ENCODE data around the gene IGF2R. TPM values are rescaled to one million over a fixed set of nuclear protein-coding genes. Genes with fewer than 3 reads are reported as not detected.
"Not testable (repeated sequence)": the region's sequence is repeated elsewhere in the genome, so short reads cannot be mapped to it uniquely, and the experiment has no call there.

The IGF2R gene, protein sequence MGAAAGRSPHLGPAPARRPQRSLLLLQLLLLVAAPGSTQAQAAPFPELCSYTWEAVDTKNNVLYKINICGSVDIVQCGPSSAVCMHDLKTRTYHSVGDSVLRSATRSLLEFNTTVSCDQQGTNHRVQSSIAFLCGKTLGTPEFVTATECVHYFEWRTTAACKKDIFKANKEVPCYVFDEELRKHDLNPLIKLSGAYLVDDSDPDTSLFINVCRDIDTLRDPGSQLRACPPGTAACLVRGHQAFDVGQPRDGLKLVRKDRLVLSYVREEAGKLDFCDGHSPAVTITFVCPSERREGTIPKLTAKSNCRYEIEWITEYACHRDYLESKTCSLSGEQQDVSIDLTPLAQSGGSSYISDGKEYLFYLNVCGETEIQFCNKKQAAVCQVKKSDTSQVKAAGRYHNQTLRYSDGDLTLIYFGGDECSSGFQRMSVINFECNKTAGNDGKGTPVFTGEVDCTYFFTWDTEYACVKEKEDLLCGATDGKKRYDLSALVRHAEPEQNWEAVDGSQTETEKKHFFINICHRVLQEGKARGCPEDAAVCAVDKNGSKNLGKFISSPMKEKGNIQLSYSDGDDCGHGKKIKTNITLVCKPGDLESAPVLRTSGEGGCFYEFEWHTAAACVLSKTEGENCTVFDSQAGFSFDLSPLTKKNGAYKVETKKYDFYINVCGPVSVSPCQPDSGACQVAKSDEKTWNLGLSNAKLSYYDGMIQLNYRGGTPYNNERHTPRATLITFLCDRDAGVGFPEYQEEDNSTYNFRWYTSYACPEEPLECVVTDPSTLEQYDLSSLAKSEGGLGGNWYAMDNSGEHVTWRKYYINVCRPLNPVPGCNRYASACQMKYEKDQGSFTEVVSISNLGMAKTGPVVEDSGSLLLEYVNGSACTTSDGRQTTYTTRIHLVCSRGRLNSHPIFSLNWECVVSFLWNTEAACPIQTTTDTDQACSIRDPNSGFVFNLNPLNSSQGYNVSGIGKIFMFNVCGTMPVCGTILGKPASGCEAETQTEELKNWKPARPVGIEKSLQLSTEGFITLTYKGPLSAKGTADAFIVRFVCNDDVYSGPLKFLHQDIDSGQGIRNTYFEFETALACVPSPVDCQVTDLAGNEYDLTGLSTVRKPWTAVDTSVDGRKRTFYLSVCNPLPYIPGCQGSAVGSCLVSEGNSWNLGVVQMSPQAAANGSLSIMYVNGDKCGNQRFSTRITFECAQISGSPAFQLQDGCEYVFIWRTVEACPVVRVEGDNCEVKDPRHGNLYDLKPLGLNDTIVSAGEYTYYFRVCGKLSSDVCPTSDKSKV (N-terminal part only)
- total RNA-seq (2014; rRNA removed; shearing (Covaris generic)) (30.9 TPM in 2 replicates), polyA plus RNA-seq (2016; fragmentation: Nextera tagmentation; extraction: Ambion mirVana) (8.1 and 8.8 TPM in 2 replicates)

DNA sequence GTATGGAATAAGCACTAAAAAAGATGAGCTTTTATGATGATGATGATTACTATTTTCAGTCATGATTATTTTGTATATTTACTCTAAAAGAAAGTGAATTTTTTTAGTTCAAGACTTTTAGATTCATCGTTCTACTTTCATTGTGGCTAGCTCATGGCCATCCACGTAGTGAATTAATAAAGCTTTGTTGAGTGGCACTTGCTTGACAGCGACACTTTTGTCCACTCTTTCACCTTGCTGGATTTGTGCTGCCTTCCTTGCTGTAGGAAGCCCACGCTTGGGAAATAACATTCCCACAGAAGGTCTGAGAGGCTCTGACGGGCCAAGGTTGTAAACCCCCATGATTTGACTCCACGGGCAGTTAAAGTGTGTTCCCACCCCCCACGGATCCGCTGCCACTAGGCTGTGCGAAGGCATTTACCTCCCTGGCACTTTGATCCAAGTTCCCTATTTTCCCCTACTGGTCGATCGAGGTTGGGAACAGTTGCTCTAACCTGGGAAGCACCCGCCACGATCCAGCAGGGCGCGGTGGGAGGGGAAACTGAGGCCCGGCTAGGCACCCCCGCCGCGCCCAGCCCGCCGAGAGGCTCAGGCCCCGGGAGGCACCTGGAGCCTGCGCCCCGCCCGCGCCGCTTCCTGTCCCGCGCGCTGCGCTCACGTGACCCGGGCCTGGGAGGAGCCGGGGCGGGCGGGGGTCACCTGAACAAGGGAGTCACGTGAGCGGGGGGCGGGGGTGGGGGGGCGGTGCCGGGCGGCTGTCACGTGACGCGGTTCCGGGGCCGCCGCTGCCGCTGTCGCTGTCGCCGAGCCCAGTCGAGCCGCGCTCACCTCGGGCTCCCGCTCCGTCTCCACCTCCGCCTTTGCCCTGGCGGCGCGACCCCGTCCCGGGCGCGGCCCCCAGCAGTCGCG, at the start of gene IGF2R:
IGF2R (plus strand) TSS at position 788 of the 909 bp plus-strand sequence. CDS start 165 bp downstream, outside the sequence.
- H3K9ac ChIP-seq, result peak within 1 kb of the TSS; percentile 91
- H3K27me3 ChIP-seq (replicated peaks; ENCODE audit: insufficient read depth), result no peaks in the 10 kb centered on the region
- peak within 1 kb of the TSS; percentile 90 for H2AFZ ChIP-seq
- peaks cover 37% of the 10 kb centered on the region for H3K79me2 ChIP-seq (ENCODE audit: insufficient read depth)
- TF ChIP-seq EZH2phosphoT487 (IDR thresholded peaks at IDR 0.05; ENCODE audit: insufficient read depth, low read depth) (no peak), EZH2 (IDR thresholded peaks at IDR 0.05; ENCODE audit: insufficient read depth, poor library complexity, severe bottlenecking) (no peak)
- no peaks in the 10 kb centered on the region for H3K36me3 ChIP-seq (ENCODE audit: low read depth)
- in situ Hi-C loops (cut with MboI), result no loop called here
- peak within 1 kb of the TSS; percentile 36 for H3K27ac ChIP-seq
- H3K9me3 ChIP-seq (ENCODE audit: low read depth), result no peaks in the 10 kb centered on the region
- H3K4me3 ChIP-seq, result peak within 1 kb of the TSS; percentile 81
- peak within 1 kb of the TSS; percentile 81 for H3K4me2 ChIP-seq (ENCODE audit: unreplicated experiment)
- H3F3A ChIP-seq (ENCODE audit: insufficient read depth), result peaks cover 16% of the 10 kb centered on the region
- peaks cover 9% of the 10 kb centered on the region for H3K4me1 ChIP-seq (ENCODE audit: insufficient read depth)
- H3K9me2 ChIP-seq (ENCODE audit: insufficient read depth), result no peaks in the 10 kb centered on the region
- H4K20me1 ChIP-seq (ENCODE audit: insufficient read depth), result peaks cover 8% of the 10 kb centered on the region; the same call in 1 of the 2 replicates
- WGBS, 2 experiments (ENCODE audit: low coverage in 1 of 2, low lambda C conversion rate in 2 of 2, missing lambda C conversion rate in 2 of 2), result 4 to 15% methylated on average over 14 to 55 of the region's 68 CpGs
- peak; percentile 96 for DNase-seq

DNA sequence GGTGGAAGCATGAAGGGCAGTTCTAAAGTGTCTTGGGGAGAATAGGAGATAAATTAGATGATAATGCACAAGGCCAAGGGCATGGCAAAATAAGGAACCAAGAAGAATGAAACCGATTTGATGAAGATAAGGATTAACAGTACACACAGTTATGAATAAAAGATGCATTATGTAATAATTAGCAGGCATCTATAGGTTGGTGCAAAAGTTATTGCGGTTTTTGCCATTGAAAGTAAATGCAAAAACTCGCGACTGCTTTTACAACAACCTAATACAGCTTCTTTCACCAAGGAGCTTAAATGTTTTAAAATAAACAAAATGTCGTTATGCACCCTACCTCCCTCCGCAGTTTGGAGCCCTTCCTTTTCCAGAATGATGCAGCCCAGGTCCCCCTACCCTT, 49.1 kb upstream of the IGF2R start:
- no peak overlapping the region for H3K9ac ChIP-seq
- no peak for DNase-seq
- no peak overlapping the region for H3K4me3 ChIP-seq
- H3K4me1 ChIP-seq (ENCODE audit: insufficient read depth), result no peaks in the 10 kb centered on the region
- no peaks in the 10 kb centered on the region for H3K79me2 ChIP-seq (ENCODE audit: insufficient read depth)
- no peaks in the 10 kb centered on the region for H3K9me2 ChIP-seq (ENCODE audit: insufficient read depth)
- no peaks in the 10 kb centered on the region for H3K36me3 ChIP-seq (ENCODE audit: low read depth)
- H3K4me2 ChIP-seq (ENCODE audit: unreplicated experiment), result no peak overlapping the region
- no peaks in the 10 kb centered on the region for H3F3A ChIP-seq (ENCODE audit: insufficient read depth)
- no peak overlapping the region for H2AFZ ChIP-seq
- TF ChIP-seq EZH2 (IDR thresholded peaks at IDR 0.05; ENCODE audit: insufficient read depth, poor library complexity, severe bottlenecking), result no peak
- TF ChIP-seq EZH2phosphoT487 (IDR thresholded peaks at IDR 0.05; ENCODE audit: insufficient read depth, low read depth), result no peak
- H3K27ac ChIP-seq, result no peak overlapping the region
- in situ Hi-C loops (cut with MboI), result no loop called here
- WGBS, 2 experiments (ENCODE audit: low coverage in 1 of 2, low lambda C conversion rate in 2 of 2, missing lambda C conversion rate in 2 of 2), result 69 to 71% methylated on average over 6 of the region's 6 CpGs
- no peaks in the 10 kb centered on the region for H3K9me3 ChIP-seq (ENCODE audit: low read depth)
- peaks cover 3% of the 10 kb centered on the region; the same call in 1 of the 2 replicates for H3K27me3 ChIP-seq (replicated peaks; ENCODE audit: insufficient read depth)
- H4K20me1 ChIP-seq (ENCODE audit: insufficient read depth), result no peaks in the 10 kb centered on the region

- H3K9ac ChIP-seq; in situ Hi-C loops (cut with MboI); H4K20me1 ChIP-seq (ENCODE audit: insufficient read depth); H3K9me2 ChIP-seq (ENCODE audit: insufficient read depth); H3K4me2 ChIP-seq (ENCODE audit: unreplicated experiment); H2AFZ ChIP-seq; H3K79me2 ChIP-seq (ENCODE audit: insufficient read depth); H3K36me3 ChIP-seq (ENCODE audit: low read depth); H3K4me1 ChIP-seq (ENCODE audit: insufficient read depth); H3K4me3 ChIP-seq; DNase-seq; H3K27ac ChIP-seq; H3F3A ChIP-seq (ENCODE audit: insufficient read depth); H3K9me3 ChIP-seq (ENCODE audit: low read depth): not testable (repeated sequence)
- peaks cover 10% of the 10 kb centered on the region; the same call in 1 of the 2 replicates for H3K27me3 ChIP-seq (replicated peaks; ENCODE audit: insufficient read depth)
- 8 to 22% methylated on average over 2 of the region's 2 CpGs for WGBS, 2 experiments (ENCODE audit: low coverage in 1 of 2, low lambda C conversion rate in 2 of 2, missing lambda C conversion rate in 2 of 2)
Measured at GRCh38 chr6:159924150-159924549, 44.7 kb upstream of the IGF2R start.
